Activated CD4-positive, alpha-beta memory T cell treated with anti-CD3 and anti-CD28 coated beads for 36 hours (primary cell): Measurements from ENCODE around the gene RAP1A. TPM values are rescaled to one million over a fixed set of nuclear protein-coding genes. Genes with fewer than 3 reads are reported as not detected.
A peak's percentile ranks its signal among the peaks of the same experiment; 100 is the strongest.

Source experiments
- CTCF ChIA-PET: fragments of 350-600 bp; sonication (Branson Sonifier 250); formaldehyde crosslinking; loops from one replicate; lab custom pipeline; 2021; ENCODE audit warnings: antibody characterized with exemption, inconsistent platforms; lab: Charles Lee
- POLR2A ChIA-PET: fragments of 350-600 bp; sonication (Branson Sonifier 250); formaldehyde crosslinking; loops from one replicate; lab custom pipeline; 2021; ENCODE audit warnings: antibody characterized with exemption; lab: Charles Lee
- DNase-seq: peaks from one replicate; pipeline ENCODE4 v3.0.0-alpha.2; 2020
- H3K27ac Mint-ChIP-seq: one replicate; pipeline ENCODE4 v1.8.0; 2021; ENCODE audit warnings: mixed read lengths
- H3K27me3 Mint-ChIP-seq: one replicate; pipeline ENCODE4 v1.8.0; 2021; ENCODE audit warnings: mixed read lengths
- H3K36me3 Mint-ChIP-seq: one replicate; pipeline ENCODE4 v1.8.0; 2021; ENCODE audit warnings: mixed read lengths
- H3K4me1 Mint-ChIP-seq: one replicate; pipeline ENCODE4 v1.8.0; 2021; ENCODE audit warnings: low read depth, mixed read lengths
- H3K4me3 Mint-ChIP-seq: one replicate; pipeline ENCODE4 v1.8.0; 2021; ENCODE audit warnings: mild to moderate bottlenecking, mixed read lengths
- H3K9me3 Mint-ChIP-seq: one replicate; pipeline ENCODE4 v1.8.0; 2021; ENCODE audit warnings: mixed read lengths
- intact Hi-C: fragments of 100-400 bp; cut with micrococcal nuclease; formaldehyde crosslinking; loops from one replicate; pipeline ENCODE4 v1.15.1; 2023
- total RNA-seq, 2 experiments: library from RNA; stranded (reverse); gene quantifications; one replicate each; pipeline ENCODE4 v1.2.3, GENCODE V29; 2021

RAP1A gene
- total RNA-seq, 2 experiments from 2014 or later = 292 to 294 TPM

- Mint-ChIP-seq H3K4me3 (no peak overlapping the region), H3K9me3 (no peaks in the 10 kb centered on the region), H3K36me3 (peaks cover 37% of the 10 kb centered on the region), H3K4me1 (peaks cover 53% of the 10 kb centered on the region), H3K27ac (no peak overlapping the region), H3K27me3 (no peaks in the 10 kb centered on the region)
- ChIA-PET POLR2A (interaction anchor here (0.6 kb wide), 1 partner anchor 185 kb away, joined by 5 read pairs; no protein-coding TSS in a partner anchor), CTCF (interaction anchor here (1.3 to 3.8 kb wide), 3 partner anchors 12 to 184 kb away, joined by 3 to 30 read pairs (median 5); no protein-coding TSS in a partner anchor)
- intact Hi-C loops = no loop called here
- no peak for DNase-seq
These were observed 72.3 kb downstream of the RAP1A start for GRCh38 chr1:111691886-111692285.

GRCh38 chr1:111695801-111696200 is 76.2 kb downstream of the RAP1A start:
- Mint-ChIP-seq H3K9me3 (no peaks in the 10 kb centered on the region), H3K36me3 (peaks cover 59% of the 10 kb centered on the region), H3K4me3 (no peak overlapping the region), H3K27me3 (no peaks in the 10 kb centered on the region), H3K4me1 (peaks cover 57% of the 10 kb centered on the region), H3K27ac (no peak overlapping the region)
- DNase-seq = no peak
- ChIA-PET POLR2A (no interaction called here), CTCF (interaction anchor here (0.6 kb wide), 1 partner anchor 113 kb away, joined by 3 read pairs; no protein-coding TSS in a partner anchor)
- intact Hi-C loops = no loop called here

GRCh38 chr1:111696330-111696729 is 76.7 kb downstream of the RAP1A start:
- H3K4me3 Mint-ChIP-seq = no peak overlapping the region
- H3K27me3 Mint-ChIP-seq = no peaks in the 10 kb centered on the region
- H3K27ac Mint-ChIP-seq = peak overlapping the region; percentile 49
- no peaks in the 10 kb centered on the region for H3K9me3 Mint-ChIP-seq
- ChIA-PET CTCF (no interaction called here), POLR2A (no interaction called here)
- H3K36me3 Mint-ChIP-seq = peaks cover 60% of the 10 kb centered on the region
- H3K4me1 Mint-ChIP-seq = peaks cover 58% of the 10 kb centered on the region
- no peak for DNase-seq
- intact Hi-C loops = no loop called here

- H3K4me3 Mint-ChIP-seq = no peak overlapping the region
- ChIA-PET CTCF (interaction anchor here (0.9 to 2.0 kb wide), 2 partner anchors 16 to 191 kb away, joined by 3 to 12 read pairs; no protein-coding TSS in a partner anchor), POLR2A (interaction anchor here (0.6 kb wide), 1 partner anchor 63 kb away, joined by 3 read pairs; no protein-coding TSS in a partner anchor)
- no peaks in the 10 kb centered on the region for H3K9me3 Mint-ChIP-seq
- peak overlapping the region; percentile 28 for H3K27ac Mint-ChIP-seq
- DNase-seq = no peak
- intact Hi-C loops = no loop called here
- no peaks in the 10 kb centered on the region for H3K27me3 Mint-ChIP-seq
- peaks cover 59% of the 10 kb centered on the region for H3K4me1 Mint-ChIP-seq
- H3K36me3 Mint-ChIP-seq = peaks cover 61% of the 10 kb centered on the region
These were observed 79.7 kb downstream of the RAP1A start for GRCh38 chr1:111699268-111699667.

- no peak for DNase-seq
- ChIA-PET CTCF (interaction anchor here (0.5 to 3.3 kb wide), 8 partner anchors 12 to 598 kb away, joined by 3 to 21 read pairs (median 3); partner anchors contain the start of gene INKA2), POLR2A (interaction anchor here (0.6 kb wide), 2 partner anchors 63 to 1200 kb away, joined by 4 read pairs; no protein-coding TSS in a partner anchor)
- Mint-ChIP-seq H3K9me3 (no peaks in the 10 kb centered on the region), H3K4me1 (peaks cover 55% of the 10 kb centered on the region), H3K36me3 (peaks cover 61% of the 10 kb centered on the region), H3K27me3 (no peaks in the 10 kb centered on the region), H3K27ac (no peak overlapping the region), H3K4me3 (no peak overlapping the region)
- intact Hi-C loops = no loop called here
These were observed 83.0 kb downstream of the RAP1A start for GRCh38 chr1:111702504-111703050.

GRCh38 chr1:111704240-111704639 is 84.7 kb downstream of the RAP1A start:
- intact Hi-C loops = no loop called here
- peaks cover 69% of the 10 kb centered on the region for H3K36me3 Mint-ChIP-seq
- H3K4me3 Mint-ChIP-seq = no peak overlapping the region
- ChIA-PET POLR2A (no interaction called here), CTCF (interaction anchor here (0.6 to 3.3 kb wide), 4 partner anchors 11 to 196 kb away, joined by 4 to 21 read pairs (median 6); no protein-coding TSS in a partner anchor)
- DNase-seq = no peak
- no peaks in the 10 kb centered on the region for H3K27me3 Mint-ChIP-seq
- peaks cover 65% of the 10 kb centered on the region for H3K4me1 Mint-ChIP-seq
- no peak overlapping the region for H3K27ac Mint-ChIP-seq
- no peaks in the 10 kb centered on the region for H3K9me3 Mint-ChIP-seq

GRCh38 chr1:111704776-111705175 is 85.2 kb downstream of the RAP1A start:
- DNase-seq = no peak
- Mint-ChIP-seq H3K9me3 (no peaks in the 10 kb centered on the region), H3K4me1 (peaks cover 66% of the 10 kb centered on the region), H3K27me3 (no peaks in the 10 kb centered on the region), H3K27ac (no peak overlapping the region), H3K4me3 (no peak overlapping the region), H3K36me3 (peaks cover 69% of the 10 kb centered on the region)
- ChIA-PET POLR2A (no interaction called here), CTCF (interaction anchor here (0.6 to 3.3 kb wide), 3 partner anchors 10 to 197 kb away, joined by 4 to 21 read pairs (median 7); no protein-coding TSS in a partner anchor)
- intact Hi-C loops = loop anchor here (5.0 kb wide), 1 partner anchor 32 kb away; no protein-coding TSS in a partner anchor

GRCh38 chr1:111705841-111706240 is 86.3 kb downstream of the RAP1A start:
- intact Hi-C loops = loop anchor here (5.0 kb wide), 1 partner anchor 34 kb away; no protein-coding TSS in a partner anchor
- no peak for DNase-seq
- ChIA-PET CTCF (interaction anchor here (2.0 kb wide), 1 partner anchor 198 kb away, joined by 9 read pairs; no protein-coding TSS in a partner anchor), POLR2A (no interaction called here)
- Mint-ChIP-seq H3K36me3 (peaks cover 61% of the 10 kb centered on the region), H3K4me1 (peaks cover 60% of the 10 kb centered on the region), H3K27me3 (no peaks in the 10 kb centered on the region), H3K4me3 (no peak overlapping the region), H3K9me3 (no peaks in the 10 kb centered on the region), H3K27ac (no peak overlapping the region)

GRCh38 chr1:111706921-111707320 is 87.3 kb downstream of the RAP1A start:
- Mint-ChIP-seq H3K36me3 (peaks cover 59% of the 10 kb centered on the region), H3K27me3 (no peaks in the 10 kb centered on the region), H3K4me3 (no peak overlapping the region), H3K4me1 (peaks cover 56% of the 10 kb centered on the region), H3K27ac (peak overlapping the region; percentile 43), H3K9me3 (no peaks in the 10 kb centered on the region)
- DNase-seq = no peak
- POLR2A ChIA-PET = no interaction called here
- CTCF ChIA-PET = interaction anchor here (1.1 to 2.0 kb wide), 3 partner anchors 40 to 199 kb away, joined by 3 to 9 read pairs (median 3); no protein-coding TSS in a partner anchor
- intact Hi-C loops = loop anchor here (5.0 kb wide), 1 partner anchor 35 kb away; no protein-coding TSS in a partner anchor

GRCh38 chr1:111707906-111708305 is 88.3 kb downstream of the RAP1A start:
- CTCF ChIA-PET = interaction anchor here (0.7 to 2.0 kb wide), 3 partner anchors 62 to 319 kb away, joined by 3 to 9 read pairs (median 3); no protein-coding TSS in a partner anchor

GRCh38 chr1:111709986-111710385 is 90.4 kb downstream of the RAP1A start:
- ChIA-PET CTCF (interaction anchor here (0.9 to 1.3 kb wide), 2 partner anchors 59 to 202 kb away, joined by 4 to 7 read pairs; no protein-coding TSS in a partner anchor), POLR2A (no interaction called here)
- Mint-ChIP-seq H3K27ac (peak overlapping the region; percentile 36), H3K9me3 (no peaks in the 10 kb centered on the region), H3K4me1 (peaks cover 47% of the 10 kb centered on the region), H3K4me3 (no peak overlapping the region), H3K27me3 (no peaks in the 10 kb centered on the region), H3K36me3 (peaks cover 40% of the 10 kb centered on the region)
- intact Hi-C loops = loop anchor here (5.0 kb wide), 1 partner anchor 38 kb away; no protein-coding TSS in a partner anchor
- DNase-seq = no peak

More at GRCh38 chr1:111707906-111708305, 88.3 kb downstream of the RAP1A start:
- intact Hi-C loops = loop anchor here (5.0 kb wide), 1 partner anchor 36 kb away; no protein-coding TSS in a partner anchor
- POLR2A ChIA-PET = no interaction called here
- peaks cover 50% of the 10 kb centered on the region for H3K4me1 Mint-ChIP-seq
- no peak for DNase-seq
- H3K36me3 Mint-ChIP-seq = peaks cover 54% of the 10 kb centered on the region
- peak overlapping the region; percentile 38 for H3K27ac Mint-ChIP-seq
- no peak overlapping the region for H3K4me3 Mint-ChIP-seq
- no peaks in the 10 kb centered on the region for H3K27me3 Mint-ChIP-seq
- no peaks in the 10 kb centered on the region for H3K9me3 Mint-ChIP-seq

- Mint-ChIP-seq H3K4me1 (peaks cover 7% of the 10 kb centered on the region), H3K4me3 (no peak overlapping the region), H3K9me3 (no peaks in the 10 kb centered on the region), H3K27ac (no peak overlapping the region), H3K27me3 (no peaks in the 10 kb centered on the region), H3K36me3 (peaks cover 9% of the 10 kb centered on the region)
- ChIA-PET CTCF (interaction anchor here (0.6 to 5.3 kb wide), 13 partner anchors 9 to 235 kb away, joined by 3 to 84 read pairs (median 17); partner anchors contain the start of gene INKA2), POLR2A (interaction anchor here (1.2 kb wide), 1 partner anchor 23 kb away, joined by 3 read pairs; the partner anchor contains the start of gene INKA2)
- intact Hi-C loops = no loop called here
- no peak for DNase-seq
These were observed 96.7 kb downstream of the RAP1A start for GRCh38 chr1:111716333-111716732.
